G401.6 (cell line): ENCODE data around the gene RGS13.
A peak's percentile ranks its signal among the peaks of the same experiment; 100 is the strongest.
"Not testable (repeated sequence)": the region's sequence is repeated elsewhere in the genome, so short reads cannot be mapped to it uniquely, and the experiment has no call there.

ENCODE experiments used
- FAIRE-seq: peaks from 2 replicates; lab custom pipeline; 2012; peaks lifted over from hg19 to GRCh38; lab: Jason Lieb, UNC

RGS13 gene

GRCh38 chr1:192678099-192678498 lies 42.2 kb downstream of the RGS13 start:
- no peak for FAIRE-seq

- no peak for FAIRE-seq
Measured at GRCh38 chr1:192682335-192682734, 46.4 kb downstream of the RGS13 start.

- FAIRE-seq = not testable (repeated sequence)
Measured at GRCh38 chr1:192683081-192683480, 47.1 kb downstream of the RGS13 start.

GRCh38 chr1:192689459-192689858 lies 53.5 kb downstream of the RGS13 start:
- FAIRE-seq = no peak

- no peak for FAIRE-seq
Measured at GRCh38 chr1:192691041-192691440, 55.1 kb downstream of the RGS13 start.

GRCh38 chr1:192696082-192696481 lies 60.1 kb downstream of the RGS13 start:
- FAIRE-seq = no peak

- no peak for FAIRE-seq
Measured at GRCh38 chr1:192697771-192698170, 61.8 kb downstream of the RGS13 start.

GRCh38 chr1:192698731-192699130 lies 62.8 kb downstream of the RGS13 start:
- FAIRE-seq = no peak

GRCh38 chr1:192700834-192701271 lies 64.9 kb downstream of the RGS13 start:
- FAIRE-seq = no peak

- no peak for FAIRE-seq
Measured at GRCh38 chr1:192702212-192702902, 66.4 kb downstream of the RGS13 start.

- no peak for FAIRE-seq
Measured at GRCh38 chr1:192703283-192704206, 67.6 kb downstream of the RGS13 start.

GRCh38 chr1:192705510-192705909 lies 69.6 kb downstream of the RGS13 start:
- no peak for FAIRE-seq

- FAIRE-seq = no peak
Measured at GRCh38 chr1:192706936-192707335, 71.0 kb downstream of the RGS13 start.

GRCh38 chr1:192707978-192708547 lies 72.1 kb downstream of the RGS13 start:
- FAIRE-seq = no peak

- peak; percentile 63 for FAIRE-seq
Measured at GRCh38 chr1:192709544-192709943, 73.6 kb downstream of the RGS13 start.
